ENCODE results near the gene UTP25. TPM values are rescaled to one million over a fixed set of nuclear protein-coding genes. Genes with fewer than 3 reads are reported as not detected.

The UTP25 gene
- total RNA-seq, 4 donors from 2014 or later = 7.3 to 11.0 (median 7.8) TPM

- Histone ChIP-seq H3K27ac (peak overlapping the region; percentile 74 to 92 (median 91)), H3K27me3 (no peaks in the 10 kb centered on the region), H3K9me3 (no peaks in the 10 kb centered on the region), H3K4me3 (replicated peaks in 1 of 3) (no peak overlapping the region), H3K4me1 (peaks cover 13 to 25% of the 10 kb centered on the region in 2 donors), H3K36me3 (no peaks in the 10 kb centered on the region)
- TF ChIP-seq POLR2A (IDR thresholded peaks at IDR 0.05) = no peak
- TF ChIP-seq CTCF (IDR thresholded peaks at IDR 0.05) = no peak
- 64 to 76% methylated on average over 16 of the region's 16 CpGs for WGBS, 2 donors
- DNase-seq = no peak
- intact Hi-C loops (cut with DNase I) = loop anchor here (5.0 to 10.0 kb wide), 3 partner anchors 72 to 442 kb away; partner anchors contain the start of gene SYT14
These were observed 34.9 kb downstream of the UTP25 start for GRCh38 chr1:209862391-209863356.

GRCh38 chr1:209863766-209864485 lies 36.2 kb downstream of the UTP25 start:
- intact Hi-C loops (cut with DNase I) = loop anchor here (5.0 to 10.0 kb wide), 3 partner anchors 71 to 441 kb away; partner anchors contain the start of gene SYT14
- Histone ChIP-seq H3K36me3 (no peaks in the 10 kb centered on the region), H3K9me3 (no peaks in the 10 kb centered on the region), H3K27ac (peak overlapping the region; percentile 74 to 92 (median 91)), H3K27me3 (no peaks in the 10 kb centered on the region), H3K4me3 (replicated peaks in 1 of 3) (no peak overlapping the region), H3K4me1 (peaks cover 13 to 25% of the 10 kb centered on the region in 2 donors)
- TF ChIP-seq POLR2A (IDR thresholded peaks at IDR 0.05) (no peak), CTCF (IDR thresholded peaks at IDR 0.05) (no peak)
- peak in 1 of 2 donors; percentile 26 for DNase-seq
- 39 to 49% methylated on average over 4 of the region's 4 CpGs for WGBS, 2 donors

GRCh38 chr1:209866201-209866600 lies 38.4 kb downstream of the UTP25 start:
- Histone ChIP-seq H3K9me3 (no peaks in the 10 kb centered on the region), H3K4me3 (replicated peaks in 1 of 3) (no peak overlapping the region), H3K27me3 (no peaks in the 10 kb centered on the region), H3K4me1 (peaks cover 15 to 26% of the 10 kb centered on the region in 2 donors), H3K36me3 (no peaks in the 10 kb centered on the region), H3K27ac (no peak overlapping the region)
- 63 to 78% methylated on average over 1 of the region's 1 CpG for WGBS, 2 donors
- DNase-seq = no peak
- intact Hi-C loops (cut with DNase I) = loop anchor here (10.0 kb wide), 2 partner anchors 69 to 439 kb away; partner anchors contain the start of gene SYT14
- TF ChIP-seq CTCF (IDR thresholded peaks at IDR 0.05) (no peak), POLR2A (IDR thresholded peaks at IDR 0.05) (no peak)

- DNase-seq = no peak
- TF ChIP-seq POLR2A (IDR thresholded peaks at IDR 0.05) (no peak), CTCF (IDR thresholded peaks at IDR 0.05) (no peak)
- WGBS, 2 donors = 30 to 32% methylated on average over 2 of the region's 2 CpGs
- peak overlapping the region in 1 of 3 donors; percentile 1 for H3K27ac ChIP-seq
- peaks cover 3 to 13% of the 10 kb centered on the region in 2 donors for H3K4me1 ChIP-seq
- no peaks in the 10 kb centered on the region for H3K36me3 ChIP-seq
- H3K9me3 ChIP-seq = no peaks in the 10 kb centered on the region
- no peaks in the 10 kb centered on the region for H3K27me3 ChIP-seq
- intact Hi-C loops (cut with DNase I) = loop anchor here (10.0 kb wide), 2 partner anchors 65 to 435 kb away; partner anchors contain the start of gene SYT14
- H3K4me3 ChIP-seq (replicated peaks in 1 of 3) = no peak overlapping the region
These were observed 41.7 kb downstream of the UTP25 start for GRCh38 chr1:209869291-209870149.
